ENCODE data around the gene ANKRD35. TPM values are rescaled to one million over a fixed set of nuclear protein-coding genes. Genes with fewer than 3 reads are reported as not detected.

ANKRD35 gene
- total and polyA plus RNA-seq, 2 of the 8 experiments (the other 6 are each of a cell fraction or from before 2014, with no cell fraction given), result 1.6 to 3.0 TPM

DNA sequence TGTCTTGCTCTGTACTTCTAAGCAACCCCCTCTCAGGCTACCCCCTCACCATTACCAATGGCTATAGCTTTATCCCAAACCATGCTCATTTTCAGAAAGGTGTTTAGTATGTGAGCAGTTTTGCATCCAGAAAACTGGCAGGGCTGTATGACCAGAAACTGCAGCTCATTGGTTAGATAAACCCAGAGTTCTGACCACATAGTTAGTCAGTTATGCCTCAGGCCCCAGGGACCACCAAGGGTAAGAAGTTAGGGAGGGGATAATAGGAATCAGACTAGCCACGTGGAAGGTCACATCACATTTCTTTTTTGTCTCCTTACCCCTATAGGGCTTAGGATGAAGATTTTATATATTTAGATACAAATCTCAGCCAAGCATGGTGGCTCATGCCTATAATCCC, 23.0 kb upstream of the ANKRD35 start:
- no peak overlapping the region for H3K27ac ChIP-seq (ENCODE audit: low read depth, low read length)
- no peak overlapping the region for H4K91ac ChIP-seq (replicated peaks; ENCODE audit: insufficient read length, low read length)
- H2BK20ac ChIP-seq (ENCODE audit: low read length), result no peak overlapping the region
- H2AFZ ChIP-seq (ENCODE audit: low read length), result no peak overlapping the region
- H3K4me1 ChIP-seq (replicated peaks in 1 of 4; ENCODE audit: control insufficient read depth in 3 of 4, insufficient read depth in 4 of 4, low read length in 3 of 4), result peaks cover 0 to 3% (median 0%) of the 10 kb centered on the region in 4 experiments; a peak in 2 of 7 replicates
- H2BK5ac ChIP-seq (ENCODE audit: low read depth, low read length), result no peak overlapping the region
- H3K4me3 ChIP-seq (ENCODE audit: extremely low read depth in 1 of 4, insufficient read depth in 2 of 4, low read depth in 3 of 4, low read length in 4 of 4), result no peak overlapping the region
- no peak overlapping the region for H3K14ac ChIP-seq (ENCODE audit: insufficient read length)
- no peak overlapping the region for H3K56ac ChIP-seq (replicated peaks; ENCODE audit: insufficient read length, low read depth, low read length)
- H2AK5ac ChIP-seq (ENCODE audit: low read depth, low read length), result no peak overlapping the region
- H3K23me2 ChIP-seq (ENCODE audit: low read depth, low read length), result peaks cover 2% of the 10 kb centered on the region
- no peaks in the 10 kb centered on the region for H3K79me2 ChIP-seq (ENCODE audit: control insufficient read depth in 1 of 2, insufficient read depth in 2 of 2, low read length in 2 of 2)
- no peak overlapping the region for H4K8ac ChIP-seq (ENCODE audit: extremely low read depth, insufficient read depth, low read length)
- H3K27me3 ChIP-seq (replicated peaks in 1 of 4; ENCODE audit: control insufficient read depth in 3 of 4, extremely low read depth in 1 of 4, insufficient read depth in 3 of 4, low read length in 3 of 4), result no peaks in the 10 kb centered on the region
- H3K36me3 ChIP-seq (ENCODE audit: control insufficient read depth in 2 of 4, insufficient read depth in 4 of 4, low read length in 3 of 4), result peaks cover 0 to 7% (median 0%) of the 10 kb centered on the region in 4 experiments; a peak in 2 of 8 replicates
- H3K4ac ChIP-seq (replicated peaks; ENCODE audit: insufficient read length, low read depth, low read length), result no peak overlapping the region
- H2BK15ac ChIP-seq (ENCODE audit: low read length), result no peak overlapping the region
- TF ChIP-seq KDM1A (IDR thresholded peaks at IDR 0.05; ENCODE audit: borderline replicate concordance, low read length), result no peak
- TF ChIP-seq EZH2 (IDR thresholded peaks at IDR 0.05; ENCODE audit: low read depth, low read length, severe bottlenecking), result no peak
- no peak for TF ChIP-seq SIX5 (IDR thresholded peaks at IDR 0.05; ENCODE audit: low read depth, low read length)
- no peak for TF ChIP-seq SUZ12 (IDR thresholded peaks at IDR 0.05; ENCODE audit: low read length)
- no peak for TF ChIP-seq CEBPB (IDR thresholded peaks at IDR 0.05; ENCODE audit: low read depth, low read length)
- no peak for TF ChIP-seq BACH1 (IDR thresholded peaks at IDR 0.05; ENCODE audit: low read length)
- TF ChIP-seq CREB1 (IDR thresholded peaks at IDR 0.05), result no peak
- TF ChIP-seq GABPA (IDR thresholded peaks at IDR 0.05; ENCODE audit: borderline replicate concordance, insufficient read depth, low read length), result no peak
- TF ChIP-seq TCF12 (IDR thresholded peaks at IDR 0.05; ENCODE audit: low read depth, low read length), result no peak
- no peak for TF ChIP-seq RBBP5 (IDR thresholded peaks at IDR 0.05; ENCODE audit: borderline replicate concordance, low read depth, low read length)
- TF ChIP-seq TEAD4 (IDR thresholded peaks at IDR 0.05; ENCODE audit: low read depth, low read length), result no peak
- TF ChIP-seq FOSL1 (IDR thresholded peaks at IDR 0.05; ENCODE audit: insufficient read depth, low read depth, low read length), result no peak
- no peak for TF ChIP-seq EP300 (IDR thresholded peaks at IDR 0.05; ENCODE audit: borderline replicate concordance in 1 of 2, low read depth in 2 of 2, low read length in 2 of 2)
- no peak for TF ChIP-seq RXRA (IDR thresholded peaks at IDR 0.05; ENCODE audit: insufficient read depth, low read depth, low read length)
- DNase-seq (ENCODE audit: low read depth in 1 of 2, low spot score in 2 of 2) (no peak), FAIRE-seq (no peak)
- no peak overlapping the region for H3K9ac ChIP-seq (replicated peaks in 1 of 4; ENCODE audit: extremely low read depth in 1 of 4, low read depth in 3 of 4, low read length in 3 of 4)
- no peaks in the 10 kb centered on the region for H3K9me3 ChIP-seq (ENCODE audit: insufficient read depth in 2 of 2, low read depth in 1 of 2, low read length in 1 of 2)
- 91% methylated on average over 1 of the region's 1 CpG; no CpG with 5 or more reads in 1 of the 2 experiments for WGBS, 2 experiments (ENCODE audit: extremely low coverage in 1 of 2, insufficient coverage in 1 of 2, insufficient read length in 1 of 2, insufficient replicate concordance in 2 of 2, low coverage in 1 of 2, low lambda C conversion rate in 2 of 2, missing lambda C conversion rate in 1 of 2)
- no peaks in the 10 kb centered on the region for H3K79me1 ChIP-seq (ENCODE audit: low read depth, low read length)
- no peak overlapping the region for H3K4me2 ChIP-seq (ENCODE audit: insufficient read depth in 1 of 2, low read depth in 2 of 2, low read length in 2 of 2)
- H3K23ac ChIP-seq (ENCODE audit: insufficient read length), result no peak overlapping the region
- CTCF ChIA-PET (ENCODE audit: partially characterized antibody), result interaction anchor here (0.8 to 15.9 kb wide), 15 partner anchors 10 to 109 kb away, joined by 3 to 146 read pairs (median 6); partner anchors contain the start of genes LIX1L, NUDT17, PEX11B and RBM8A
- H3K18ac ChIP-seq (ENCODE audit: extremely low read depth, low read length), result no peak overlapping the region
- no peaks in the 10 kb centered on the region for H4K20me1 ChIP-seq (replicated peaks in 1 of 2; ENCODE audit: control insufficient read depth in 1 of 2, insufficient read depth in 2 of 2, low read length in 2 of 2)
- POLR2A ChIA-PET (ENCODE audit: partially characterized antibody), result interaction anchor here (0.6 to 1.2 kb wide), 6 partner anchors 12 to 68 kb away, joined by 3 to 5 read pairs (median 3); partner anchors contain the start of genes PIAS3 and RBM8A
- no peak overlapping the region for H2BK120ac ChIP-seq (replicated peaks; ENCODE audit: low read depth, low read length)
- no peak overlapping the region for H2BK12ac ChIP-seq (ENCODE audit: low read depth, low read length)
- H4K5ac ChIP-seq (ENCODE audit: insufficient read length, low read depth, low read length), result no peak overlapping the region

Data from H1 (cell line).